ENCODE data around the gene USH1C.

USH1C gene

DNA sequence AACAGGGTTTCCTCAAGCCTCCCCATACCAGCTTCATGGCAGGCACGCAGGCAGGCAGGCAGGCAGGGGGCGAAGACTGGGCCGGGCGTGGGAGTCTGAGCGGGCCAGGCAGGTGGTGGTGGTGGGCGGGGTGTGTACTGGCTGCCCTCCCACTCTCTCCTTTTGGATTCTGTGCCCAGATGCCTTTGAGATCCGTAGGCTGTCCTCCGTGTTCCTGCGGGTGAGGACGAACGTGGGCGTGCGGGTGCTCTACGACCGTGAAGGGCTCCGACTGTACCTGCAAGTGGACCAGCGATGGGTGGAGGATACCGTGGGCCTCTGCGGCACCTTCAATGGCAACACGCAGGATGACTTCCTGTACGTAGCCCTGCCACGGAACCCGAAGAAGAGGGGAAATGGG lies 25.8 kb upstream of the USH1C start:
- no peak for DNase-seq (ENCODE audit: low read depth, low spot score)

DNA sequence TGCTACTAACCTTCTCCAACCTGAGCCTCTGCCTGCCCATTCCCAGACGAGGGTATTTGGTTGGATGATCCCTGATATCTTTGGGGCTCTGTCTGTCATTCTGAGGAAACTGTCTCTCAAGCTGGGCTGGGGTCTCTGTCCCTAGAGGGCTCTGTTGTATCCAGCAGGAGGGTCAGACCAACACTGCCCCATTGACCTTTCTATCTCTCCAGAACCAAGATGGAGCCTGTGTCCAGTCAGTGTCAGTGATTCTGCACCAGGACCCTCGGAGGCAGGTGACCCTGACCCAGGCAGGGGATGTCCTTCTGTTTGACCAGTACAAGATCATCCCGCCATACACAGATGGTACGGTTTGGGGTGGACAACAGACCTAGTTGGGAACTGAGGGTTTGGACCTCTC lies 24.7 kb upstream of the USH1C start:
- DNase-seq (ENCODE audit: low read depth, low spot score): no peak

GRCh38 chr11:17564687-17565042 lies 20.4 kb upstream of the USH1C start:
- DNase-seq (ENCODE audit: low read depth, low spot score): no peak

DNA sequence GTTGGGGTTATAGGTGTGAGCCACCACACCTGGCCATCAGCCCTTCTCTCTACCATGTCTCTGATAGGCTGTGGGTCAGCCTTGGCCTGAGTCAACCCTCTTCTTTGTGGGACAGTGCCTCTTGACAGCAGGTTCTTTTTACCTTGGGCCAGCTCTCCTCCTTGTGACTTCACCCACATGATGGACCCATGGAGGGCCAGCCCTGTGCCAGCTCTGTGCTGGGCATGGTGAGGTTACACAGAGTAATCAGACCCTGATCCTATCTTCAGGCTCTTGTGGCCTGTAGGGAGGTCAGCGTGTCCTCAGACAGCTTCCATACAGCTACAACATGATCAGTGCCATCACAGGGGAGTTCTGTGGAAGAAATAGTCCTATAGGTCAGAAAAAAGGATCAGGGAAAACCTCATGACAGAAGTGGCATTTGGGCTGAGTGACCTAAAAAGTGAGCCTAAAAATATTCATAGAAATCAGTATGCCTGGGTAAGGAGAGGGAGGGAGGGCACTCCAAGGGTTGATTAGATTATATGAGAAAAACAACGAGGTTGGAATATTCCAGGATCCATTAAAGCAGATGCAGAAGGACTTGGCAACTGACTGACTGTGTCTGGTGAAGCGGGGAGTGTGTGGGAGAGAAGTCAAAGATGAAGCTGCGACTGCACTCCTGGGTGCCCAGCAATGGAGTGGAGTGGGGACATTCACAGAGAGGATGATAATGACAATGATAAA lies 19.9 kb upstream of the USH1C start:
- DNase-seq (ENCODE audit: low read depth, low spot score): no peak

DNA sequence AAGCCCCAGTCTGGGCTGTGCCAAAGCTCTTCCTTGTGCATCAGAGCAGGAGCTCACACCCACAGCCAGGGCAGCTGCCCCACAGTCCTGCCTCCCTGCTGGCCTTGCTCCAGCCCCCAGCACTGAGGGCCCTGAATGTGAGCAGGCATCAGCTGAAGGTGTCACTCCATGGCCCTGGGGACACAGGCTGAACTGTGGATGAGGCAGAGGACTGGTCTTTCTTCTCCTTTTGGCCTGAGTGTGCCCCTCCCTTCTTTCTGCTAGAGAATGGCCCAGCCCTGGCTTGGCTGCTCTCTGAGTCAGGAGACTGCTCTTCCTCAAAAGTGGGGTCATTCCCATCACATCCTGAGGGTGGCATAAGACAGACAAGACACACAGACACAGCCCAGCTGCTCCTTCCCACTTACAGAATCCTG lies 19.0 kb upstream of the USH1C start:
- DNase-seq (ENCODE audit: low read depth, low spot score): no peak

GRCh38 chr11:17561526-17561925 lies 17.3 kb upstream of the USH1C start:
- no peak for DNase-seq (ENCODE audit: low read depth, low spot score)

- no peak for DNase-seq (ENCODE audit: low read depth, low spot score)
Measured at GRCh38 chr11:17561111-17561415, 16.8 kb upstream of the USH1C start.

DNA sequence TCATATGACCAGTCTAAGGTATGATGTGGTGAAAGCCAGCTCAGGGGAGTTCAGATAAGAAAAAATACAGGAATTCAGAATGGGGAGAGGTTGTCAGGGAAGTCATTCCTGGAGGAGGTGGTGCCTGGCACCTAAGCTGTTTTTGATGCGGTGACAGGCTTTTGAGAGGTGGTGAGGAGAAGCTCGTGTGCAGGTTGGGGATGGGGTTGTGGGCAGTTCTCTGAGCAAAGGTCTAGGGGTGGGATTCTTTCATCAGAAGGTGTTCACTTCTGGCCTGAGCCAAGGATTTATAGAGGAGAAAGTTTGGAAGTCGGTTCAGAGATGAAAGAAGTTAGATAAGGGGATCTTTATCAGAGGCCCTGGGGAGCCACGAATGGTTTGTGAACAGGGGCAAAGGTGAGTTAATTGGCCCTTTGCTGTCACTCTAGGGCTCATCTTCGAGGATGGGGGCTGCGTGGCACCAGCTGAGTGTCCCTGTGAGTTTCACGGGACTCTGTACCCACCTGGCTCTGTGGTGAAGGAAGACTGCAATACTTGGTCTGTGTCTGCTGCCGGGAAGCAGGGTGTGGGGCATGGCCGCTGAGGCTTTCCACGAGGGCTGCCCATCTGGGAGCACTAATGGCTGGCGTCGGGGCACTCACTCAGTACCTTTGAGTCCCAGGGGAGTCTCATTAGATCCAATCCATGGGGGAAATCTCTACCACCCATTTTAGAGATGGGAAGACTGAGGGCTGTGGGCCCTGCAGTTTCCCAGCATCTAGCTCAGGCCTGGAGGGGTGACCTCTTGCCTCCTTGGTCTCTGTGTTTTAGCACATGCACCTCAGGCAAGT lies 16.3 kb upstream of the USH1C start:
- no peak for DNase-seq (ENCODE audit: low read depth, low spot score)

DNA sequence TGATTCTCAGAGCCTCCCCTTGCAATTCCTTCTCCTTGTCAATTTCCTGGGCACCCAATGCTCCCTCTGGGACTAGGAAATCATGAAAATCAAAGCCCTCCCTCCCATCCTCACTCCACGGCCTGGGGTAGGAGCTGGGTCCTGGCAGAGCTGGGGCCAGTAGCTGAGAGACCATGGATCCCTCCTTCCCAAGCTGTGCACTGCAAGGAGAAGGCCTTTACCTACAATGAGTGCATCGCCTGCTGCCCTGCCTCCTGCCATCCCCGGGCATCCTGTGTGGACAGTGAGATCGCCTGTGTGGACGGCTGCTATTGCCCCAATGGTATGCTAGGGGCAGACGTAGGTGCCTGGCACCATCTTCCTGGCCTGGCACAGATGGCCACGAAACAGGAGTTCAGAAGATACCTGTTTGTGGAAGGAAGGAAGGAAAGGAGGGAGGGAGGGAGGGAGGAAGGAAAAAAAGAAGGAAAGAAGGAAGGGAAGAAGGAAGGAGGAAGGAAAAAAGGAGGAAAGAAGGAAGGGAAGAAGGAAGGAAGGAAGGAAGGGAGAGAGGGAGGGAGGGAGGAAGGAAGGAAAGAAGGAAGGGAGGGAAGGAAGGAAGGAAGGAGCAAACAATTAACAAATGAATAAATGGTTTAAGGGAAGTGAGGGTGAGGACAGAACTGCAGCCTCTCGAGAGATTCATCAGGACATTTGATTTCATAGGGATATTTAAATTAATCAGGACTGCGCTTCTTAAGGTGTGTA lies 15.3 kb upstream of the USH1C start:
- no peak for DNase-seq (ENCODE audit: low read depth, low spot score)

DNA sequence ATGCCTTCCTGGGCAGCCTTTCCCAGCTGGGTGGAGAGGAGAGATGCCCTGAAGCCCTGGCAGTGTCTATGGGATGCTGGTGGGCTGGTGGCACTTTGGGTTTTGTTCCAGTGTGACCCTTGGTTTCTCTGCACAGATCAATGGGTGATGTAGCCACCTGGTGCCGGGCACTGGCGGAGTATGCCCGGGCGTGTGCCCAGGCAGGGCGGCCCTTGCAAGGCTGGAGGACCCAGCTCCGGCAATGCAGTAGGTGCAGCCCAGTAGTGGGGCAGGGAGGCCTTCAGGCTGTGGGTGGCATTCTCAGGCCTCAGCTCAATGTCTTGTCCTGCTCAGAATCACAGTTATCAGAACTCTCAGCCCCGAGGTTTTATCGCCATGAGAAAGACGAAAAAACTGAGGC lies 14.7 kb upstream of the USH1C start:
- no peak for DNase-seq (ENCODE audit: low read depth, low spot score)

DNA sequence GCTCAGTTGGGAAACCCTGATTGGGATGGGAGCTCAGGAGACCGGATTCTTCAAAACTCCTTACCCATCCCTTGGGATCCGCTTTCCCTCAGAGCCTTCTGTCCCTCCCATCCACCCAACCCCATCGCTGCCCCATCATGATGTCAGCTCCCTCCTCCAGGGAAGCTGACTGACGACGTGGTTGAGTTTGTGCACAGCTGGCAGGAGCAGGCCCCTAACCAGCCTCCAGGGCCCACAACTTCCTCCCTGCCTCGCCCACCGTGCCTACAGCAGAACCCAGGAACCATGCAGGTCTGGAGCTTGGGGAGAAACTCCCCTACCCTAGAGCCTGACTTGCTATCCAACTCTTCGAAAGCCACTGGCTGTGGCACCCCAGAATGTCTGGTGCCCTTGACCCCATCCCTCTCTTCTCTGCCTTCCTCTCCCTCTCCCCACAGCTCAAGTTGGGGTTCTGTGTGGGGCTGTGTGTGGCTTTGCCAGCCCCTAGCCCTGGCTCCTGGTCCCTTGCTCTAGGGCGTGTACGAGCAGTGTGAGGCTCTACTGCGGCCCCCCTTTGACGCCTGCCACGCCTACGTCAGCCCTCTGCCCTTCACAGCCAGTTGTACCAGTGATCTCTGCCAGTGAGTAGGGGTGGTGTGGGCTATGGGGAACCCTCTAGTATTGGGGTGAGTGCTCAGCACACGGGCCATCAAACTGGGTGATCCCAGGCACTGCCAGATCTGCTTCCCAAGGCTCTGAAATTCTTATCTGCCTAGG lies 14.0 kb upstream of the USH1C start:
- no peak for DNase-seq (ENCODE audit: low read depth, low spot score)

- no peak for DNase-seq (ENCODE audit: low read depth, low spot score)
Measured at GRCh38 chr11:17556999-17557398, 12.8 kb upstream of the USH1C start.

DNA sequence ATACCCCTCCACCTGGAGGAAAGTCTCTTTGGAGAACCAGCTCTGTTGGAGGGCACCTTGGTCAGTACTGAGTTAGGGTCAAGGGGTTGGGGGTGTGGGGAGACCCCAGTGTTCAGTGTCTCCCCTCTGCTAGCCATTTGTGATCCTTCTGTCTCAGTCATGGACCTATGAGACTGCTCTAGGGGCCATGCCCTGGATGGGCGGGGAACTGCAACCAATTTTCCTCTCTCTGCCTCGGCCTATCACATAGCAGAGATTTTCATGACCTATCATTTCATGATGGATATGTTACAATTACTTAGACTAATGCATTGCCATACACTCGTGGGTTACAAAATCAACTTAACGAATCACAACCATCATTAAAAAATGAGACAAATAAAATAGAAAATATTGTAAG lies 10.3 kb upstream of the USH1C start:
- no peak for DNase-seq (ENCODE audit: low read depth, low spot score)

DNA sequence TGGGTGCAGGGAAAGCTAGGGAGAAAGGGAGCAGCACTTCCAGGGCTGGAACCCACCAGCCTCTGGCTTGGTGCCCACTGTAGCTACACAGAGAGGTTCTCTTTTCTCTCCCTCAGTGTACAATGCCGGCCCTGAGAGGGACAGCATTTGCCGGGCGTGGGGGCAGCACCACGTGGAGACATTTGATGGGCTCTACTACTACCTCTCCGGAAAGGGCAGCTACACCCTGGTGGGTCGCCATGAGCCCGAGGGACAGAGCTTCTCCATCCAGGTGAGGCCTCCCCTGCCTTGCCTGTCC lies 9.0 kb upstream of the USH1C start:
- no peak for DNase-seq (ENCODE audit: low read depth, low spot score)

DNA sequence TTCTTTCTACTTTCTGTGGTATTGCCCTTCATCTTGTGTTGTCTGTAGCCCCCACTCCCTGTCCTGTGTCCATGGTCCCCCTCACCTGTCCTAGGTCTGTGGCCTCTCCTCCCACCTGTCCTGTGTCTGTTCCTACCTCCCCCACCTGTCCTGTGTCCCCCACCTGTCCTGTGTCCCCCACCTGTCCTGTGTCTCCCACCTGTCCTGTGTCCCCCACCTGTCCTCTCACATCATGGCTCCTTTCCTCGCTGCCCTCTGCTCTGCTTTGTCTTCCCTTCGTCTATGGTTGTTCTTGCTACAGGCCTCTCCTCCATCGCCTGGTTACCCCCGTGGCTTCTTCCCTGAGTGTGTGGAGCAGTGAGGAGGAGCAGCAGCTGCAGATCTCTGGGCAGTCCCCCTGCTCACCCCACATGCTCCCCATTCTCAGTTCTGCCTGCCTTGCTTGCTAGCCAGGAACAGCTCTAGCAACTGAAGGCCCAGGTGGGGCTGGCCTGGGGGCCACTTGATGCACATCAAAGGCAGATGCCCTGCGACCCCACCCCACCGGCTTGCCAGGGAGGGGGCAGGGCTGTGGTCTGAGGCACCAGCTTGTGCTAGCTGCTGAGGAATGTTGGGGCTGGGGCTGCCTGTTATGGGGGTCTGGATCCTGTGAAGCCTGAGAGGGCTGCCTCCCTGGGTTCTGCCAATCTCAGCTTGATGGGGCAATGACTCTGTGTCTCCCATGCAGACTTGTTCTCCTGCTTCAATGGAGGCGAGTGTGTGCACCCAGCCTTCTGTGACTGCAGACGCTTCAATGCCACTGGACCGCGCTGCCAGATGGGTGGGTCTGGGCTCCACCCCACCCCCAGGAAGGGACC lies 8.4 kb upstream of the USH1C start:
- no peak for DNase-seq (ENCODE audit: low read depth, low spot score)

- no peak for DNase-seq (ENCODE audit: low read depth, low spot score)
Measured at GRCh38 chr11:17552041-17552355, 7.8 kb upstream of the USH1C start.

- no peak for DNase-seq (ENCODE audit: low read depth, low spot score)
Measured at GRCh38 chr11:17551347-17552040, 7.3 kb upstream of the USH1C start.

GRCh38 chr11:17550450-17551346 lies 6.5 kb upstream of the USH1C start:
- DNase-seq (ENCODE audit: low read depth, low spot score): no peak

DNA sequence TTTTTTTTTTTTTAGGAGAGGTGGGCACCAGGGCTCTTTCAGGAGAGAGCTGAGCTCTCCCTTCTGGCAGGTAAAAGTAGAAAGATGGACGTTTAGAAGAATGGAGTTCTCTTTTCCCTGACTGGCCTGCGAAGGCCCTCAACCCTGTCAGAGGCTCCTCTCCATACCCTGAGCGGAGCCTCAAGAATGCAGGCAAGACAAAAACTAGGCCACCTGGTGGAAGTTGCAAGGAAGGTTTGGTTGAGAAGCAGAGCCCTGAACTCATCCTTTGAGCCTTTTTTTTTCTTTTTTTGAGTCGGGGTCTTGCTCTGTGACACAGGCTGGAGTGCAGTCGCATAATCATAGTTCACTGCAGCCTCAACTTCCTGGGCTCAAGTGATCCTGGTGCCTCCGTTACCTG lies 4.2 kb upstream of the USH1C start:
- DNase-seq (ENCODE audit: low read depth, low spot score): no peak

GRCh38 chr11:17547932-17548331 lies 3.7 kb upstream of the USH1C start:
- DNase-seq (ENCODE audit: low read depth, low spot score): no peak
